ENCODE measurements around the gene CCDC177.
A peak's percentile ranks its signal among the peaks of the same experiment; 100 is the strongest.

Gene CCDC177

GRCh38 chr14:69560826-69561225 lies 13.8 kb downstream of the CCDC177 start:
- DNase-seq: no peak

DNA sequence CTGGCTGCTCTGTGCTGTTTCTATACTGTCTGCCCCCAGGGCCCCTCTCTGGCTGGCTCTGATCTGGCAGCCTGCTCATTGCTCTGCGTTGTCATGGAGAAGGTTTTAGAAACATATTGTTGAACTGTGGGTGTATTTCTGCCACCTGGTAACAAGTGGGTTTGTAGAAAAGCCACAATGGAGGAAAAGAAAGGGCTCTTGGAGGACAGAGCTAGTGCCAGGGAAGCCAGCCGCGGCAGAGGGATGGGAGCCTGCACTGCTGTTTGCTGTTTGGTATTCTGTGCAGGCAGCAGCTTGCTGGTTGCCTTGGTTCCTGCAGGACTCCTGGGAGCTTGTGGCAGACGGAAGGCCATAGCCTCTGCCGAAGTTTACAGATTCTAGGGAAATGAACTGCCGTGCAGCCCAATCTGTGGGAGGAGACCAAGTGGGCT lies 15.1 kb downstream of the CCDC177 start:
- no peak for DNase-seq

DNA sequence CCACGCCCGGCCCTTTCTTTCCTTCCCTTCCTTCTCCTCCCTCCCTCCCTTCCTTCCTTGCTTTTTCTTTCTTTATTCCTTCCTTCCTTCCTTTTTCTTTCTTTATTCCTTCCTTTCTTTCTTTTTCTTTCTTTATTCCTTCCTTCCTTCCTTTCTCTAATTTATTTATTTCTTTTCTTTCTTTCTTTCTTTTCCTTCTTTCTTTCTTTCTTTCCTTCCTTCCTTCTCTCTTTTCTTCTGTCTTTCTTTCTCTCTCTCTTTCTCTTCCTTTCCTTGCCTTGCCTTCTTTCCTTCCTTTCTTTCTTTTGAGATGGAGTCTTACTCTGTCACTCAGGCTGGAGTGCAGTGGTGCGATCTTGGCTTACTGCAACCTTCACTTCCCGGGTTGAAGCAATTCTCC lies 15.9 kb downstream of the CCDC177 start:
- no peak for DNase-seq

- DNase-seq: no peak
These were observed 20.2 kb downstream of the CCDC177 start for GRCh38 chr14:69554500-69554899.

DNA sequence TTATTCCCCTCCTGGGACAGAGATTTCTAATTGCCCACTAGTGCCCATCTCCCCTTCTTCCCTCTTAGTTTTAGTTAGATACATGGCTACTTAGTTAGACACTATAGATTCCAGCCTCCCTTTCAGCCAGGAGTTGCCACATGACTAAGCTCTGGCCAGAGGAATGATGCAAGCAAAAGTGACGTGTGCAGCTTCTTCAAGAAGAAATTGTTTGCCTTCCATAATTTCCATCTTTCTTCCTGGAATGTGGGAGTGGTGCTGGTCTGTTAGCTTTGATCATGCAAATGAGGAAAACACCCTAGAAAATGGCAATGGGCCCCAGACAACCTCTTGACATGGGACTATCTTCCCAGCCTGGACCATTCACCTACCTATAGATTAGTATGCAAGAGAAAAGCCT lies 21.4 kb downstream of the CCDC177 start:
- peak; percentile 76 for DNase-seq

DNA sequence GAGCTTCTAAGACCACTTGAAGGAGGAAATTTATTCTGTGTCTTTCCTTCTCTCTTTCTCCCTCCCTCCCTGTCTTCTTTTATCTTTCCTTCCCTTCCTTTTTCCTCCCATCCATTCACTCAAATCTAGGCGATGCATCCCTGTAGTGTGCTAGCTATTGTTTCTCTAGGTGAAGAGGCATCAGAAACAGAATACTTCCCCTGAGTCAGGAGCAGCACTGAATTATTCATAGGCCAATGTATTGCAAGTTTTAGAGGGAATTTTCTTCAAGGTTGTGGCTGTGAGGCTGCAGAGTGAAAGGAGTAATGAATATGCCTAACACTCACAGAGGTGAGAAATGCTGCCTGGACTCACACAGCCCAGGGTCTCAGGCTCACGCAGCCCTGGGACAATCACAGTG lies 23.2 kb downstream of the CCDC177 start:
- no peak for DNase-seq

DNA sequence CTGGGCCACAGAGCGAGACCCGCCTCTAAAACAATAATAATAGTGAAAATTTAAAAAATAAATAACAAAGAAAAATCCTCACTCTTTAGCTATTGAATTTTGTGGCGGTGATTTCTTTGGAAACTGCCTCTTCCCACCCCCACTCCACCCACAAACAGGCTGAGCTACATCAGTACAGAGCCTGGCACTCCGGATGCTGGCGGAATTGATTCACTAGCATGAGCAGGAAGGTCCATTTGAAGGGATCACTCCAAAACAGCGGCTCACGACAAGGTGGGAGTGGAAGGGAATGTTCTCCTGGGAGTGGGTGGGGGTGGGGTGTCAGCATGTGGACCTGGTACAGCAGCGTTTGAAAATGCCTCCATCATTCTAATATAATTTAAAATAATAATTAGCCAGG lies 26.1 kb downstream of the CCDC177 start:
- DNase-seq: no peak

GRCh38 chr14:69547701-69548348 lies 26.8 kb downstream of the CCDC177 start:
- peak; percentile 32 for DNase-seq

GRCh38 chr14:69543341-69544115 lies 31.1 kb downstream of the CCDC177 start:
- peak; percentile 91 for DNase-seq

GRCh38 chr14:69542311-69542710 lies 32.4 kb downstream of the CCDC177 start:
- no peak for DNase-seq

GRCh38 chr14:69540654-69541335 lies 33.9 kb downstream of the CCDC177 start:
- no peak for DNase-seq

DNA sequence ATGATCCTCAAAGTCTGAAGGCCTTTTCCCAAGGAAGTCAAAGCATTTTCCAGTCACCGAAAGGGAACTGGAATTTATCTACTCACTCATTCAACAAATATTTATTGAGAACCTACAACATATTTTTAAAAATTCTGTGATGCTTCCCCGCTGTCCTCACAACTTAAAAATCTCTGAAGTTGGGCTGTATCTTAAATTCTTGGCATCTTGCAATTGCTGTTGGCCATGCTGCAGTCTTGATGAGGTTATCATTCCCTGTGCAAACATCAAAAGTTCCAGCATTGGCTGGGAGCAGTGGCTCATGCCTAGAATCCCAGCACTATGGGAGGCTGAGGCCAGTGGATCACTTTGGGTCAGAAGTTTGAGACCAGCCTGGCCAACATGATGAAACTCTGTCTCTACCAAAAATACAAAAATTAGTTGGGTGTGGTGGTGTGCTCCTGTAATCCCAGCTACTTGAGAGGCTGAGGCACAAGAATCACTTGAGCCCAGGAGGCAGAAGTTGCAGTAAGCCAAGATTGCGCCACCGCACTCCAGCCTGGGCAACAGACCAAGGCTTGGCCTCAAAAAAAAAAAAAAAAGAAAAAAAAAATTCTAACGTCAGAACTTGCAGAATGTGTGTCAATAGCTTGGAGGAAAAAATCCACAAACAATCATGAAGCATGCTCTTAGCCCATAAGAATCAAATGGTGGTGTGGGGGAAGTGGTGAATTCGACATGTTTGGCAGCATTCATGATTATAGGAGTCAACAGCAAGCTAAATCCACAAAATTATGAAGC lies 34.9 kb downstream of the CCDC177 start:
- DNase-seq: peak; percentile 33

GRCh38 chr14:69538766-69539165 lies 35.9 kb downstream of the CCDC177 start:
- no peak for DNase-seq

DNA sequence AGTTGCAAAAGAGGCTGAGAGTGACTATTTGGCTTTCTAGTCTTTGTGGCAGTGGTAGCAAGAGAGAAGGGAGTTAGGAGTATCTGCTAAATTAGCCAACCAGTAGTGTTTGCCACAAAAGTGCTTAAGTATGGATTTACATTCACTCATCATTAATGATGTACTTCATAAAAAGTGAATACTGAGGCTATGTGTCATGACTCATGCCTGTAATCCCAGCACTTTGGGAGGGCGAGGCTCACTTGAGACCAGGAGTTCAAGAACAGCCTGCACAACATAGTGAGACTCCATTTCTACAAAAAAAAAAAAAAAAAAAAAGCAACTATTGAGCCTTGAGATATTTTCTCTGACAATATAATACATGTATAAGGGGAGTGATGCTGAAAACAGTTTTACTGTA lies 36.8 kb downstream of the CCDC177 start:
- DNase-seq: no peak

DNA sequence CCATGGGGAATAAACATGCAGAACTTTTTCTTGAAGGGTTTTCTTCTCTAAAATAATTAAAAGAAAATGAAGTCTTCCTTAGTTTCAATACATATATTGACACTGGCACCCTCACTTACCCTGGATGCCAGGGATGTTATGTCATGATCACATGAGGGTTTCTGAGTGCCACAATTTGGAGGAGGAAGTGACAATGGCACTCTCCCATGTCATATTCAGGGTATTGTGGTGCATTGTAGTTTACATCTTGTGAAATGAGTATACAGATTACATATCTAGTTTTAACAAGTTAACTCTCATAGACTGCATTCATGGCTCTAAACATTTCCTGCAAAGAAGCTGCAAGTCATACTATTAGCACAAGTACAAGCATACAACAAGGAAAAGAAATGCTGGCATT lies 37.7 kb downstream of the CCDC177 start:
- no peak for DNase-seq

GRCh38 chr14:69535230-69535848 lies 39.3 kb downstream of the CCDC177 start:
- peak; percentile 54 for DNase-seq

DNA sequence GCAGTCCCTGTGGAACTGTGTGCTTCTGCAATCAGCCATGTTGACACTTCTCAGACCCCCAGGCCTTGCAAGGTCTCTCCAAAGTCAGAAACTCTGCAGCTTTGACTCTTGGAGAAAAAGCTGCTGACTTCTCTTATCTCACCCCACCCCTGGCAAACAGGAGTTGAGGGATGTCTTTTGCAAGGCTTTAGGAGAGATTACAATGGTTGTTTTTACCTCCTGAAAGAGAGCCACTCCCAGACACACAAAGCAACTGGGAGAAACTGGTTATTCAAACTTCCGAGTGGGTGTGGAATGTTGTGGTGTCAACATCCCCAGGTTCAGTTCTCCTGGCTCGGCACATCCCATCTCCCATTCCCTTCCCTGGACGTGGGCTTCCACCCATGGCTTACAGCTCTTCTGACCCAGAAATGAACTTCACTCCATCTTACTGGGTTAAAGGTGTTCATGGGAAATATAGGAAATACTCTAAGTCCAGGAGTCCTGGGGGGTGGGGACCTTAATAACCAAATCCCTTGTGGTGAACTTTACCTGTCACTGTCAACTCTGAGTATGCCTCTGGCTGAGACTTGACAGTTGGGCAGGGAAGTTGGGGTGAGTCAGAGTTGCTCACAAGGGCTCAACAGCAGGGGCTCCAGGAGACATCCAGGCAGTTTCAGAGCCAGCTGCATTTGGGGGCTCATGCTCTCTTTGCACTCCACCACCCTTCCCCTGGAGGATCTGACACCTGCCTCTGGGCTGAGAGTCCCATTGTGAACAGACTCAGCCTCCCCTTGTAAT lies 41.9 kb downstream of the CCDC177 start:
- DNase-seq: no peak

DNA sequence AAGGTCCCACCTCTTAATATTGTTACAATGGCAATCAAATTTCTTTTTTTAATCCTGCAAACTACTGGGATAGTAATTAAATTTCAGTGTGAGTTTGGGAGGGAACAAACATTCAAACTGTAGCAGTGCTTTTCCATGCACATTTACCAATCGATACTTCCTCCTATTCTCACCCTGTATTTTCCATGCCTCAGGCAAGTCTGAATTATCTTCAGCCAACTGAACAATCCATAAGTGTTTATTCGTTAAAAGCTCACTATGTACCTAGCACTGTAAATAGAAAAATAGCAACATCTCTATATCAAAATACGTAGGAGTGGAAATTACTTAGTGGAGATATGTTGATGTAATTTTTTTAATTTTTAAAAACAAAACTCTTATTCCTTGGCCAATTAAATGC lies 43.5 kb downstream of the CCDC177 start:
- no peak for DNase-seq

GRCh38 chr14:69530095-69530494 lies 44.6 kb downstream of the CCDC177 start:
- no peak for DNase-seq

DNA sequence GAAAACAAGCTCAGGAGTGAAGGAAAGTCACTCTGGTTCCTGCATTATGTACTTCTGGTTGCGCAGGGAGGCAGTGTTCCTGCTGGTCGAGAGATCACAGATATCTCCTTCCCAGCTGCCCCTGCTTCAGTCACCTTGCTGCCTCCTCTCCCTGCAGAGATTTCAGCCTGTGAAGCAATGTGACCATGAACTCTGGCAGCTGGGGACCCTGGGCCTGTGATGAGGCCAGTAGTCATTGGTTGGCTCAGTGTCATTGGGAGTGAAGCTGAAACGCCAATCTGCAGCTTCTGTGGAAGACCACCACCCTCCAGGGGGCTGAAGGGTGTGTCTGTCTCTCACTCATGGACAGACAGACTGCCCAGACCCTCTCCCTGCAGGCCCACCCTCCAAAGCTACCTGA lies 45.1 kb downstream of the CCDC177 start:
- no peak for DNase-seq

DNA sequence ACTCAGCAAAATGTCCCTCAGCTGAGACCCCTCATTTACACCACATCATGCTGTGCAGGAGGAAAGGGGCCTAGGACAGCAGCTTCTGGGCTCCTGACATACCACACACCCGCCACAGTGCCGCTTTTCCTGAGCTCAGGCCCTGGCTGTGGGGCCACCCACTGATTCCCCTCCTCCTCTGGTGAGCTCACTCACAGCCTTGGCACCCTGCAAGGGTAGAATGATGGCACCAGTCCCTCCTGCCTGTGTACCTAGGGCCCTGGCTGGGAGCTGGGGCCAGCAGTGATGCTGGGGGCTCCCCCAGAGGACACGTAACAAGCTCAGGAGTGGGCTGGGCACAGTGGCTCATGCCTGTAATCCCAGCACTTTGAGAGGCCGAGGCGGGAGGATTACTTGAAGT lies 45.7 kb downstream of the CCDC177 start:
- no peak for DNase-seq

GRCh38 chr14:69528143-69528542 lies 46.5 kb downstream of the CCDC177 start:
- DNase-seq: no peak
